HG03139 (cell line): ENCODE data around the gene FMNL3.
A peak's percentile ranks its signal among the peaks of the same experiment; 100 is the strongest.

Source experiments
- ATAC-seq: cut with Tn5 transposase; IDR thresholded peaks from one replicate; pipeline ENCODE4 v1.9.1; 2021; ENCODE audit not compliant: unreplicated experiment

FMNL3 gene

GRCh38 chr12:49675137-49675536 is 32.1 kb downstream of the FMNL3 start:
- ATAC-seq: no peak

- ATAC-seq: no peak
These were observed 32.8 kb downstream of the FMNL3 start for GRCh38 chr12:49674318-49674981.

GRCh38 chr12:49673446-49674317 is 33.5 kb downstream of the FMNL3 start:
- ATAC-seq: no peak

- no peak for ATAC-seq
These were observed 34.6 kb downstream of the FMNL3 start for GRCh38 chr12:49672301-49673217.

GRCh38 chr12:49671031-49671765 is 36.0 kb downstream of the FMNL3 start:
- no peak for ATAC-seq

- no peak for ATAC-seq
These were observed 37.4 kb downstream of the FMNL3 start for GRCh38 chr12:49669796-49670195.

GRCh38 chr12:49667325-49668090 is 39.7 kb downstream of the FMNL3 start:
- no peak for ATAC-seq

- ATAC-seq: no peak
These were observed 41.0 kb downstream of the FMNL3 start for GRCh38 chr12:49666176-49666575.

- ATAC-seq: no peak
These were observed 41.8 kb downstream of the FMNL3 start for GRCh38 chr12:49665384-49665783.

- no peak for ATAC-seq
These were observed 42.5 kb downstream of the FMNL3 start for GRCh38 chr12:49664591-49665239.

- ATAC-seq: no peak
These were observed 43.0 kb downstream of the FMNL3 start for GRCh38 chr12:49664167-49664566.

GRCh38 chr12:49662998-49663843 is 44.0 kb downstream of the FMNL3 start:
- ATAC-seq: peak; percentile 62

GRCh38 chr12:49661746-49662145 is 45.5 kb downstream of the FMNL3 start:
- no peak for ATAC-seq

GRCh38 chr12:49661191-49661590 is 46.0 kb downstream of the FMNL3 start:
- ATAC-seq: no peak

GRCh38 chr12:49659753-49660152 is 47.5 kb downstream of the FMNL3 start:
- no peak for ATAC-seq

GRCh38 chr12:49658276-49658675 is 48.9 kb downstream of the FMNL3 start:
- no peak for ATAC-seq

- no peak for ATAC-seq
These were observed 51.5 kb downstream of the FMNL3 start for GRCh38 chr12:49655595-49656236.

GRCh38 chr12:49654715-49655114 is 52.5 kb downstream of the FMNL3 start:
- ATAC-seq: no peak
